HL-60/S4 (cell line): ENCODE measurements around the gene FERMT1.
"Not testable (repeated sequence)": the region's sequence is repeated elsewhere in the genome, so short reads cannot be mapped to it uniquely, and the experiment has no call there.

ENCODE experiments used
- in situ Hi-C: fragments of 300-500 bp; cut with MboI; formaldehyde crosslinking; loops from 2 replicates; pipeline ENCODE4 v1.14.3; 2022; ENCODE audit warnings: low sequenced_read_pairs

Gene FERMT1

GRCh38 chr20:6115221-6115895 is 7.5 kb downstream of the FERMT1 start:
- in situ Hi-C loops = no loop called here

- in situ Hi-C loops = no loop called here
These were observed 8.1 kb downstream of the FERMT1 start for GRCh38 chr20:6114696-6115095.

- in situ Hi-C loops = no loop called here
These were observed 8.9 kb downstream of the FERMT1 start for GRCh38 chr20:6113951-6114350.

- in situ Hi-C loops = not testable (repeated sequence)
These were observed 9.9 kb downstream of the FERMT1 start for GRCh38 chr20:6112965-6113364.

GRCh38 chr20:6108330-6108729 is 14.5 kb downstream of the FERMT1 start:
- in situ Hi-C loops = no loop called here

GRCh38 chr20:6104493-6105188 is 18.2 kb downstream of the FERMT1 start:
- in situ Hi-C loops = no loop called here

GRCh38 chr20:6103301-6103700 is 19.5 kb downstream of the FERMT1 start:
- in situ Hi-C loops = no loop called here

GRCh38 chr20:6101346-6101745 is 21.5 kb downstream of the FERMT1 start:
- in situ Hi-C loops = no loop called here

- in situ Hi-C loops = no loop called here
These were observed 22.6 kb downstream of the FERMT1 start for GRCh38 chr20:6100246-6100645.

- in situ Hi-C loops = no loop called here
These were observed 23.0 kb downstream of the FERMT1 start for GRCh38 chr20:6099819-6100218.

- in situ Hi-C loops = no loop called here
These were observed 27.4 kb downstream of the FERMT1 start for GRCh38 chr20:6095409-6095808.

- in situ Hi-C loops = no loop called here
These were observed 28.3 kb downstream of the FERMT1 start for GRCh38 chr20:6094565-6094964.

GRCh38 chr20:6094063-6094462 is 28.8 kb downstream of the FERMT1 start:
- in situ Hi-C loops = no loop called here

GRCh38 chr20:6091661-6092060 is 31.2 kb downstream of the FERMT1 start:
- in situ Hi-C loops = no loop called here

GRCh38 chr20:6086868-6087267 is 36.0 kb downstream of the FERMT1 start:
- in situ Hi-C loops = no loop called here

- in situ Hi-C loops = no loop called here
These were observed 38.9 kb downstream of the FERMT1 start for GRCh38 chr20:6083926-6084325.

GRCh38 chr20:6081236-6081635 is 41.6 kb downstream of the FERMT1 start:
- in situ Hi-C loops = no loop called here

- in situ Hi-C loops = no loop called here
These were observed 43.8 kb downstream of the FERMT1 start for GRCh38 chr20:6079016-6079415.

- in situ Hi-C loops = no loop called here
These were observed 47.2 kb downstream of the FERMT1 start for GRCh38 chr20:6075428-6076219.

GRCh38 chr20:6074784-6075183 is 48.0 kb downstream of the FERMT1 start:
- in situ Hi-C loops = loop anchor here (5.0 kb wide), 1 partner anchor 542 kb away; no protein-coding TSS in a partner anchor

GRCh38 chr20:6074145-6074561 is 48.7 kb downstream of the FERMT1 start:
- in situ Hi-C loops = loop anchor here (5.0 kb wide), 1 partner anchor 542 kb away; no protein-coding TSS in a partner anchor
